MM.1S (cell line): ENCODE results near the gene SAA2.

Source experiments
- EZH2 ChIP-seq: fragments of 300-600 bp; sonication (generic); optimal IDR thresholded peaks from 2 replicates; pipeline ENCODE3; 2017; ENCODE audit warnings: low read depth, mild to moderate bottlenecking, antibody characterized with exemption, low read length, mixed read lengths
- EZH2phosphoT487 ChIP-seq: fragments of 300-600 bp; sonication (generic); IDR thresholded peaks from 2 replicates; pipeline ENCODE4 v1.6.1; 2018; ENCODE audit warnings: antibody characterized with exemption, low read length
- TF ChIP-seq, protein P1 (sequence below): fragments of 300-600 bp; sonication (generic); IDR thresholded peaks from 2 replicates; pipeline ENCODE4 v1.5.1; 2016; ENCODE audit warnings: antibody characterized with exemption, low read length, mixed read lengths

DNA sequence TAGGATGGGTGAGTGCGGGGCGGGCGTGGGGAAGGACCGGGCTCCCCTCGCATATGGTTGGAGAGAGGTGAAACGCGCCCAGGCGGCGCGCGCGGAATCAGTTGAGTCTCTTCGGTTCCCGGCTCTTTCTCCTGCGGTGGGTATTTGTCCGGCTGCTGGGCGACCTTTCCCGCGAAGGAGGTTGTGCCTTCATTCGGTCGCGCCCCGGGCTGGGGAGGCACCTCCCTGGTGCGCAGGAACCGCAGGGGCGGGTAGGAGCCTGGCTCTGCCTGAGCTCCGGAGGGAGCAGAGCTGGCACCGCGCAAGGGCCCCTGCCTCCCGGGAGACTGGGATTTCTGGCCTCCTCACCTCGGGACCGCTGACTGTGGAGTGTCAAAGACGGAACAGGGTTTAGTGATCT lies 39.4 kb downstream of the SAA2 start:
- TF ChIP-seq, protein P1, sequence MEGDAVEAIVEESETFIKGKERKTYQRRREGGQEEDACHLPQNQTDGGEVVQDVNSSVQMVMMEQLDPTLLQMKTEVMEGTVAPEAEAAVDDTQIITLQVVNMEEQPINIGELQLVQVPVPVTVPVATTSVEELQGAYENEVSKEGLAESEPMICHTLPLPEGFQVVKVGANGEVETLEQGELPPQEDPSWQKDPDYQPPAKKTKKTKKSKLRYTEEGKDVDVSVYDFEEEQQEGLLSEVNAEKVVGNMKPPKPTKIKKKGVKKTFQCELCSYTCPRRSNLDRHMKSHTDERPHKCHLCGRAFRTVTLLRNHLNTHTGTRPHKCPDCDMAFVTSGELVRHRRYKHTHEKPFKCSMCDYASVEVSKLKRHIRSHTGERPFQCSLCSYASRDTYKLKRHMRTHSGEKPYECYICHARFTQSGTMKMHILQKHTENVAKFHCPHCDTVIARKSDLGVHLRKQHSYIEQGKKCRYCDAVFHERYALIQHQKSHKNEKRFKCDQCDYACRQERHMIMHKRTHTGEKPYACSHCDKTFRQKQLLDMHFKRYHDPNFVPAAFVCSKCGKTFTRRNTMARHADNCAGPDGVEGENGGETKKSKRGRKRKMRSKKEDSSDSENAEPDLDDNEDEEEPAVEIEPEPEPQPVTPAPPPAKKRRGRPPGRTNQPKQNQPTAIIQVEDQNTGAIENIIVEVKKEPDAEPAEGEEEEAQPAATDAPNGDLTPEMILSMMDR, result no peak
- no peak for TF ChIP-seq EZH2phosphoT487
- no peak for TF ChIP-seq EZH2
